Right forelimb (tissue), 1 donor: ENCODE results near the gene KLHL26.

Experiments used
- DNase-seq: peaks from one replicate; pipeline ENCODE4 v3.0.0-alpha.2; 2018

KLHL26 gene

DNA sequence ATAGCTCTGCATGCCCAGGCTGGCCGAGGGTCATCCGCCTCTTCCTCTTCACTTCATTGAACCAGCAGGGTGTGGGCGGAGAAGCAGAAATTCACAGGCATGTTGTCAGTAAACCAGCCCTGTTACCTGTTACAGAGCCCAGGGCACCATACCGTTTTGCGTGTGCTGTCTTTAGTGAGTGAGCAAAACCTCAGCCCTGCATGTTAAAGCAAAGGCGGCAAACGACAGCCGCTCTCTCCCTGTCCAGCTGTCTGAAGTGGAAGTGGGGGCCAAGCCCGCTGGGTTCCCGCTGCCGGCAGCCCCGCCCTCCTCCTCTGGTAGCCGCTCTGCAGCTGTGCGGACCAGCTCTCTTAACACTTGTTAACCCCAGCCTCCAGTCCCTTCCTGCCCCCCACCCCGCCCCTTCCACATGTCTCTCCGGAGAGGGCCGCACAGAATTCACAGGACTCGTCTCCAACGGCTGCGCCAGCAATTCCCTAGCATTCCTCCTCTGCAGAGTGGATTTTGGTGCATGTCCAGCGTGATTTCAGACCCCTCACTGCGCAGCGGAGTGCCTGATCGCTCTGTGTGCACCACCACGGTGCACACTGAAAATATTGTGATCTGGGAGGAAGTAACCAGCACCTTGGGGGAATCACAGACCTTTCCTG lies 12.7 kb downstream of the KLHL26 start:
- DNase-seq: peak; percentile 88

DNA sequence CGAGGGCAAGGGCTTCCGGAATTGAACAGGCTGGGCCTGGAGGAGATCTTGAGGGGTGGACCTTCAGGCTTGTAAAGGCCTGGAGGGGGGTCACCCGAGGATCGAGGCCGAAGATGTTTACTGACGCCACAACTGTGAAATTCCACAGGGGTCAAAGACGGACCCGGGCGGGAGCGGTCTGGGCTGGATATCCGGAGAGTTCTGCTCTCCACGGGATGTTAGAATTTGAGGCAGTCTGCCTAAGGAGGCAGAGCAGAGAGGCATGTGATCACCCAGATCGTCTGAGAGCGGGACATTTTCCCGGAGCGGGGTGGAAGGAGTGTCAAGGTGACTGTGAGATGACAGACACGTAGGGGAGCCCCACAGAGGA lies 13.2 kb downstream of the KLHL26 start:
- DNase-seq: peak; percentile 73

DNA sequence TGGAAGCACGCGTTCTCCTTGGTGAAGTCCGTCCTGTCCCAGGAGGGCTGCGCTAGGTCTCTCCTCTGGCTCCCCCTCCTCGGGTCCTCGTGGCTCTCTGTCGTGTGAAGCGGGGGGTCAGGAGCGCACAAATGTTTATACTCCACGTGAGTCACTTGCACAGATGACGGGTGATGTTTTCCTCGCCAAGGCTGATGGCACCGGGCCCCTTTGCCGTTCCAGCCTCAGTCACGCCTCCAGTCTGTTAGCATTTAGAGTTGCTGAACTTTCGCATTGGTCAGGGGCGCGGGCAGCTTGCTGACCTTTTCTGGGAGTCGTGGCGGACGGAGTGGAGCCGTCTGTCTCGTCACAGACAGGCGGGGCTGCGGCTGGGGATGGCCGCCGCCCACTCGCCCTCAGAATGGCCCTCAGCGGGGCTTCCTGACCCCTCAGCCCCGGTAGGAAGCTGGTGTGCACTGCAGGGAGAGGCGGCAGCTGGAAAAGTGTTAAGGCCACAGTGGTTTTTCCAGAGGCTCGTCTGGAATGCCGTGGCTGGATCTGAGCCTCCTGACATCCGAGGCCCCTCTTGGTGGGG lies 13.7 kb downstream of the KLHL26 start:
- peak; percentile 79 for DNase-seq

DNA sequence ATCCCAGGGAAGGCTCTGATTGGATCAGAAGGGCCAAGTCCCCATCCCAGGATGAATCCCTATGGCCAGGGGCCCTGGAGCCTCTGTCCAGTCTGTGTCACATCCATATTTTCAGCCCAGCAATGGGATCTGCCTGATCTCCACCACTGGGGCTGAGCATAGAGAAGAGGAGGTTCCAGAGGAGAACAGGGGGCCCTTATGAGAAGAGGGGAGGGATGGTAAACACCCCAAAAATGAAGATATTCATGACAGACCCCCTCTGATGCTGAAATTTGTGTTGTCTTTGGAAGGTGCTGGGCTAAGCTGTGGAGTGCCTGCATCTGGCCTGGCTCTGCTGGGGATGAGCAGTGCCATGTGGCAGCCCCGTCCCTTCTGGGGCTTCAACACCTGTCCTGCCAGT lies 14.5 kb downstream of the KLHL26 start:
- no peak for DNase-seq

DNA sequence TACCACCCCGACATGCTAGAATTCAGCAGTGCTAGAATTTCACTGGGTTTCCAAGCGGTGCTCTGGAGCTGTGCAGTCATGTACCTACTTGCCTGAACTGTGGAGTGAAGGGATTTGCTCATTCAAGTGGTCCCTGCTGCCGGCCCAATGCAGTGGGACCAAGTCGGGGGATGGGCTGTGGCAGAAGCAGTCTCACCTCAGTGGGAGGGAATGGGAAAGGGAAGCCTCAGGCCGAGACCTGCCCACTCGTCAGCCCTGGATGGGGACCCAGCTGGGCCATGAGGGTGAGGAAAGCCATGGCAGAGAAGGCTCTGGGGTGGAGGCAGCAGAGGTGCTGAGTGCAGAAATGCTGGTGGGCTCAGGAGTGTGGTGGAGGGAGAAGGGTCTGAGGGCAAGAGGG lies 14.9 kb downstream of the KLHL26 start:
- no peak for DNase-seq

DNA sequence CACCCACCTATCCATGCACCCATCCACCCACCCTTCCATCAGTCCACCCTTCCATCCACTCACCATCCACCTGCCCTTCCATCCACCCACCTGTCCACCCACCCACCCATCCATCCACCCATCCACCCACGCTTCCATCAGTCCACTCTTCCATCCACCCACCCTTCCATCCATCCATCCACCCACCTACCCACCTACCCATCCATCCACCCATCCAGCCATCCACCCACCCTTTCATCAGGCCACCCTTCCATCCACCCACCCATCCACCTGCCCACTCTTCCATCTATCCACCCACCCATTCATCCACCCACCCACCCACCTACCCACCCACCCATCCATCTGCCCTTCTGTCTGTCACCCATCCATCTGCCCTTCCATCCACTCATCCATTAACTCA lies 17.0 kb downstream of the KLHL26 start:
- no peak for DNase-seq

DNA sequence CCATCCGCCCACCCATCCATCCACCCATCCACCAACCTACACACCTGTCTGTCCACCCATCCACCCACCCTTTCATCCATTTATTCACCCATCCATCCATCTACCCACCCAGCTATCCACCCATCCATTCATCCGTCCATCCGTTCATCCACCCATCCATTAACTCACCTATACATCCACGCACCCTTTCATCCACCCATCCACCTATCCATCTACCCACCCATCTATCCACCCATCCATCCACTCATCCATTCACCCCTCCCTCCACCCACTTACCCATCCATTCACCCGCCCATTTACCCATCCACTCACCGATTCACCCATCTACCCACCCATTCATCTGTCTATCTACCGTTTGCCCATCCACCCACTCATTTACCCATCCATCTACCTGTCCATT lies 17.6 kb downstream of the KLHL26 start:
- DNase-seq: no peak

DNA sequence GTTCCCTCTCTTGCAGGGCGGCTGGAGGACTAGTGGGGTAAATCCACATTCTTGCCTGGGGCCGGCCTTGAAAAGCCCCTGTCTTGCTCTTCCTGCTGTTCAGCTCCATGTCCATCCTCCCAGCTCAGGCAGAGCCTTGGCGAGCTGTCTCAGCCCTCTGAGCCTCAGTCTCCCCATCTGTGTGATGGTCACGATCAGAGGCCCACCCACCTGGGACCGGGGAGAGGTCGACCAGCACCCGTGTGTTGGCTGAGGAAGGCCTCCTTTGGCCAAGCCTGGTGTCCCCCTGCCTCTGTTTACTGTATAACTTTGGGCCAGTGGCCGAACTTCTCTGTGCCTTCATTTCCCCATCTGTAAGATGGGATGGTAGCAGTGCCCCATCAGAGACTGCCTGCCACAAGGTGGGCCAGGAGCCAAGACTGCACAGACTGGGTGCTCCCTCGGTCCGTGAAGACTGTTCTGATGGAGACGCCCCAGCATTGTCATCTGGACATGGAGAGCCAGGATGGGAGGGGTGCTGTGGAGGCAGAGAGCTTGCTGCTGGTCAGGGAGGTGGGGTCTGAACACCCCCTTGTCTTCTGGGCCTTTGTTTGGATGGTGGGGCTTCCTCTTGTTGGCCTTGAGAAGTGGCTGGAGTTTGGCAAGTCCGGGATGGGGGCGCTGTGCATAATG lies 18.5 kb downstream of the KLHL26 start:
- DNase-seq: no peak

DNA sequence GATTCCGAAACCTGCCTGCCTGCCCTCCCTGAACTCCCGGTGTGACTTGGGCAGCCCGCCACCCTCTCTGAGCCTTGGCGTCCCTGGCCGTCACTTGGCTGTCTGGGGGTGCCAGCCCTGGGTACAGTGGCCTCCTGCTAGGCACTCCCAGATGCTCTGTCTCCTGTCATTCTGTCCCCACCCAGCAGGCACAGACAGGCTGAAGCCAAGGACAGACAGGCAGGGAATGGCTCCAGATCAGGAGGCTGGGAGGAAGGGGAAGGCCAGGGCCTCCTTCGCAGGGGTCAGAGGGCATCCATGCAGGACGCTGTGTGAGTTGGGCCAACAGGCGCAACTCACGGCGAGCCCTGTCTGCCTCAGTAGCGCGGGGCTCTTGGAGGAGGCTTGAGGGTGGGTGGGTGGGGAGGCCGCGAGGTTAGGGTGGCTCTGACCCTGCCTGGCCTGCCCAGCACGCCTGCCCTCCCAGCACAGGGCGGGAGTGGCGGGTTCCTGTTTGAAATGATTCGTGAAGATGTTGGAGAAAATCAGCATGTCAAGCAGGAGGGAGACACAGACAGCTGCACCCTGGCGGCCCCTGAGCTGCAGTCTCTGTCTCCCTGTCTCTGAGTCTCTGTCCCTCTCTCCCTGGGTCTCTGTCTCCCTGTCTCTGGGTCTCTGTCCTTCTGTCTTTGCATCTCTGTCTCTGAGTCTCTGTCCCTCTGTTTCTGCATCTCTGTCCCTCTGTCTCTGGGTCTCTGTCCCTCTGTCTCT lies 19.7 kb downstream of the KLHL26 start:
- DNase-seq: no peak

DNA sequence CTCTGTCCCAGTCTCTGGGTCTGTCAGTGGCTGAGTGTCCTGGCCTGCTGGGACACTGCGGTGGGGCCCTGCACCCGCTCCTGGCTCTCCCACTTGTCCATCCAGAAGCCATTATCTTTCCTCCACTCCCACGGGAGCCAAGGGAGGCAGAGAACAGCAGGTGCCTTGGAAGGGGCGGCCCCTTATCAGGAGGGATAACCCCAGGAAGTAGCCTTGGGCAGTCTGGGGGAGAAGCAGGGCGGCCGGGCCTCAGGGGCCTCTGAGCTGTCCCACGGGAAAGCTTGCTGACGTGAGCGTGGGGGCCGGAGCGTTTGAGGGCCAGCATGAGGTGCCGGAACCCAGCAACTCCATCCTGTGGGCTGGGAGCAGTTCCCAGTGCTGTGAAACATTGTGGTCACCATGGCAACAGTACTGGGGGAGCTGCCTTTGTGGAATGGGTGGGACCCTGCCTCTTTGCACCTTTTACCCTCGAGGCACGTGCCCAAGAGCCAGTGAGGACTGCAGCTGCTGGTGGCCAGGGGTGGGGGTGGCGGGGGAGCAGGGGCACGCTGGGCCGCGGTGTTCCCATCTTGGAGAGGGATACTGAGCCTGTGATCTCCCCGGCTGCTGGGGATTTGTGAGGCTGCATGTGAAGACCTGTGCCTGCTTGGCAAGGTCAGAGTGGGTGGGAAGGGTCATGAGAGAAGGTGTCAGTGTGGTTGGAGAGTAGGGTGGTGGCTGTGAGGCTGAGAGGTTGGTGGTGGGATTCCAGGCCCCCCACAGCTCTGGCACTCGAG lies 20.9 kb downstream of the KLHL26 start:
- DNase-seq: no peak

DNA sequence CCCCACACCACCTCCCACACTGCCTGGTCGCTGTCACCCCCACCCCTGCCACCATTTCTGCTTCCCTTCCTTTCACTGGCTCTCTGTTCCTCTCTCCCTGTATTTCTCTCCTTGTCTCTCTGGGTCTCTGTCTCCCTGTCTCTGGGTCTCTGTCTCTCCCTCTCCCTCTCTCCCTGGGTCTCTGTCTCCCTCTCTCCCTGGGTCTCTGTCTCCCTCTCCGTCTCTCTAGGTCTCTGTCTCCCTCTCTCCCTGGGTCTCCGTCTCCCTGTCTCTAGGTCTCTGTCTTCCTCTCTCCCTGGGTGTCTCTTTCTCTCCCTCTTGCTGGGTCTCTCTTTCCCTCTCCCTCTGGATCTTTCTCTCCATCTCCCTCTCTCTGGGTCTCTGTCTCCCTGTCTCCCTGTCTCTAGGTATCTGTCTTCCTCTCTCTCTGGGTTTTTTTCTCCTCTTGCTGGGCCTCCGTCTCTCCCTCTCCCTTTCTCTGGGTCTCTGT lies 21.6 kb downstream of the KLHL26 start:
- DNase-seq: no peak

DNA sequence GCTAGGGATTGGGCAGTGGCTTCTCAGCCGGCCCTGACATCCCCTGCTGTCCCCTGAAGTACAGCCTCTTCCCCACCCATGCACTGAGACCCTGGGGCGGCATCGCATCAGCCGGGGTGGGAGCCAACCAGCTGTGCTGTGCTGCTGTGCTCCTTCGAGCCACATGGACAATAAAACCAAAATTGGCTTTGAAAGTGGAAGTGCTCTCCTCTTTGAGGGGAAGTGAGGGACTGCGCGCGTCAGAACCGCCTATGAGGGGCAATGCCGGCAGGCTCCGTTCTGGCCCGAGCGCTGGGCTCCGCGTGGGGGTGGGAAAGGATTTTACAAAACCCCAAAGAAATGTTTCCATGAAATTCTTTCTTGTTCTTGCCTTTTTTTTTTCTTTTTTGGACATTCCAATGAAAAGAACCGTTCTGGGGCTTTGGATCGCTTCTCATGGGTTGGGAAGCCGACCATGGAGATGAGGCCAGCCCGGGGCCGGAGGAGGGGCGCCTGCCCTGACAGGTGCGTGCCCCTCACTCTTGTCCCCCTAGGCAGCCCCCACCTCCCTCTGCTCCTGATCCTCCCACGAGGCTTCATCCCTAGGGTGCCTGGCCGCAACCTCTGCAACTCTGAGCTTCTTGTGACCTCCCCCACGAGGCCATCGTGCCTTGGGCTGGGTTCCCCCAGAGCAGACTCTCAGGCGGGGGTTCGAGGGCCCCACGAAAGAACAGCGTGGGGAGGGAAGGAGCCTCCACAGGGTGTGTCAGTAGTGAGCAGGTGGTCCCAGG lies 22.6 kb downstream of the KLHL26 start:
- peak; percentile 79 for DNase-seq

DNA sequence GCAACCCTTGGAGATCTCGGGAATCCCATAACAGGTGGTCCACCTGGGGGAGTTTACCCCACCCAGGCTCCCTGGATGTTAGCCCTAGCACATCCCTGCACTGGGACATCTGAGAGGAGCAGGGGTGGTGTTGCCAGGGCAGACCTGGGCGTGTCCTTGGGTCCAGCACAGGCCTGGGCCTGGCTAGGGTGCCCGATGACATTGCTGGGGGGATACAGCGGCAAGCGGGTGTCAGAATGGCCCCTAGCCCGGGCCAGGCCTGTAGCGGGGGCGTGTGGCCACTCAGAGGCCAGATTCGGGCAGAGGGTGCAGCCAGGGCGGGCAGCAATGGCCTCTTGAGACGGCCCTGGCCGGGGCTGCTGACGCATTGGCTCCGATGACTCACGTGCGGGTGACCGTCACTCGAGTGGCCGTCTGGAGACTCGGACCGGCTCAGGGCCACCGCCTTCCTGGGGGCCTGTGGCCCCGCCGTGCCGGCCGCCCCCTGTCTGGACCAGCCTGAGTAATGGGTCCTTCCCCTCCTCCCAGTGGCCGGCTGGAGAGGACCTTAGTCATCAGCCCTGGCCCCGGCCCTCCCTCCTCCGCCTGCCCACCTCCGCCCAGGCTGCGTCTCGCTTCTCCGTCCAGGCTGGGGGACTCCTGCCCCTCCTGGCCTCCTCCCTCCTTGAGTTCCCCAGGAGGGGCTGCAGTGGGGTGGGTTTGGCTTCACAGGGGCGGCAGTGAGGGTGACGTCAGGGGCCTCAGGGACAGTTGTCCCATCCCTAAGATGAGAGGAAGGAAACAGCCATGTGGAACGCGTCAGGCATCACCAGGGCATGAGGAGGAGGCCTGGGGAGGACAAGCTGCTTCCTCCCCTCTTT lies 23.5 kb downstream of the KLHL26 start:
- DNase-seq: no peak

DNA sequence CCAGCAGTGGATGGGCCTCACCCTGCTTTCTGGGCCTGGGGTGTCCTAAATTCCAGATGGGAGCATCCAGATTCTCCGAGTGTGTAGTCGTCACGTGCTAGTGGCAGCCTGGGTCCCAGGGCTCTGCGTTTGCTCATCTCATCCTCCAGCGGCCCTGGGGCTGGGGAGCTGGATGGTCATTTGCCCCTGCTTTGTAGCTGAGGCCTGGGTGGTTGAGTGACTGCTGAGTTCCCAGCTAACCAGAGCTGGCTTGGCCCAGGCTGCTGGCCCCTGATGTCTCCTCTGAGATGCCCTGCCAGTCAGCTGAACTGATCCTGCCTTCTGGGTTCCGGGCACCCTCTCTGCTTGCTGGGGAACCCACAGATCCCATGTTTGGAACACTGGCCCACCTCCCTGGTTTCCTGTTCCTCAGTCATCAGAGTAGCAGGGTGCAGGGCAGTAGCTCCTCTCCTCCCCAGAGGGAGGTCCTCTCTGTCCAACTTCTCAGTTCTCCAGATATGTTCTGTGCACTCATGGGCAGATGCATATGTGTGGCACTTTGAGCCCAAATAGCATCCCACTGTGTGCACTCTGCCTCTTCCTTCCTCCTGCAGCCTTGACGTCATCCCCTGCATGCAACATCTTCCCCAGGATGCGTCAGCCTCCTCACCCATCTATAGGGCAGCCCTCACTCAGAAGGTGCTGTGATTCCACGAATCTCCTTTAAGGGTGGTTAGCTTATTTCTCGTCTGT lies 24.3 kb downstream of the KLHL26 start:
- no peak for DNase-seq

DNA sequence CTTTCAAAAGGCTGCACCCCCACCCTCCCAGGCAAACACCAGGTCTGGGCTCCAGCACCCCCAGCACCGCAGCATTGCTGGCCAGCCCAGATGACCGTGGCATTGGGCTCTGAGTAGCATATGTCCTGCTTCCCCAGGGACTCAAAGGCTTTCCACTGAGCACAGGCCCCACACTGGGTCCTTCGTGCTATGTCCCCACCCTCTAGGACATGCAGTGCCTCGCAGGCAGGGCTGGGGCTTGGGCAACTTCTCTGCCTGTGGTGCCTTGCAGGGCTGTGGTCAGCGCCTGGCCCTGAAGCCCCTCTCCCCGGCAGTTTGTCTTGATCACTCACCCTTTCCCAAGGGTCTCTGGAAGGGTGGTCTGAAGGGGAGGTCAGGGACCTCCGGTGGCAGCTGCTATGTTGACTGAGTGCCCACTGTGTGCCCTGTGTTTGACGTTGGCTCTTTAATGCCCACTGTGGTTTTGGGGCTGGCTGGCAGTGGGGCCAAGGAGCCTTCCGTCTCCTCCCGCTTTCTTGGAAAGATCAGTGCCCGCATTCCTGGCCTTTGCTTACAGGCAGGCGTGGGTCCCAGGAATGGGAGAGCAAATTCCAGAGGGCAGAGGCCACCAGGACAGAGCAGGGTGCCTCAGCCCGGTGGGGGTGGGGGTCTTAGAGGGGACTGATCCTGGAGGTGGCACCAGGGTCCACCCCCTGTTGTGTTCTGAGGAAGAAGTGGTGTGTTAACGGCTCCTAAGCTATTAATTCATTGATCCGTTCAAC lies 26.3 kb downstream of the KLHL26 start:
- DNase-seq: no peak

DNA sequence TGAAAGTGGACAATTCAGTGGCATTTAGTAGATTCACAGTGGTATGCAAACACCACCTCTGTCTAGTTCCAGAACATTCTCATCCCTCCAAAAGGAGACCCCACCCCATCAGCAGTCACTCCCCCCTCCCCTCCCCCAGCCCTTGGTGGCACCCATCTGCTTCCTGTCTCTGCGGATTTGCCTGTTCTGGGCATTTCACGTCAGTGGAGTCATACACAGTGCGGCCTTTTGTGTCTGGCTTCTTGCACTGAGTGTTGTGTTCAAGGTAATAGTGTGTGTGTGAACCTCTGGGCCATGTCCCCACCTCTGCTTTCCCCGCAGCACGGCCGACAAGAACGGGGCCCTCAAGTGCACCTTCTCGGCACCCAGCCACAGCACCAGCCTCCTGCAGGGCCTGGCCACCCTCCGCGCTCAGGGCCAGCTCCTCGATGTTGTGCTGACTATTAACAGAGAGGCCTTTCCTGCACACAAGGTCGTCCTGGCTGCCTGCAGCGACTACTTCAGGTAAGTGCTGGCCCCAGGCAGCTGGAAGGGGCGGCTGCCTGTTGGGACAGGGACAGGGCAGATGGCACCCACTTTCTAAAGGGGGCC lies 27.2 kb downstream of the KLHL26 start:
- no peak for DNase-seq

DNA sequence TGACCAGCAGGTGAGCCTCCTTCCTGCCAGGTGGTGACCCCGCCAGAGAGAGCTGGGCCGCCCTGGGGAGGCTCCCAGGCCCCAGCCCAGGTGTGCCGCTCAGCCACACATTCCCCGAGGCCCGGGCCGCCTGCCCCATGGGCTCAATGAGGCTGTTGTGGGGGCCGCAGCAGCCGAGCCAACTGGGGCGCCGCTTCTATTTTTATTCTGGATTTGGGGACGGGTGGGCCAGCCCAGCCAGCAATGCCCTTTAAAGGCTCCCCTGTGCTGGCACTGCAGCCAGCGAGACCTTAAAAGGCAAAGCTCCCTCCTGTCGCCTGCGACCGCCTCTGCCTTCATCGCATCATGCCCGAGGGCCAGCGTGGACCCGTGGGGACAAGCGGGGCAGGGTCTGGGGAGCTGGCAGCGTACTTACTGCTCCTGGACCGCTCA lies 29.0 kb downstream of the KLHL26 start:
- DNase-seq: no peak

DNA sequence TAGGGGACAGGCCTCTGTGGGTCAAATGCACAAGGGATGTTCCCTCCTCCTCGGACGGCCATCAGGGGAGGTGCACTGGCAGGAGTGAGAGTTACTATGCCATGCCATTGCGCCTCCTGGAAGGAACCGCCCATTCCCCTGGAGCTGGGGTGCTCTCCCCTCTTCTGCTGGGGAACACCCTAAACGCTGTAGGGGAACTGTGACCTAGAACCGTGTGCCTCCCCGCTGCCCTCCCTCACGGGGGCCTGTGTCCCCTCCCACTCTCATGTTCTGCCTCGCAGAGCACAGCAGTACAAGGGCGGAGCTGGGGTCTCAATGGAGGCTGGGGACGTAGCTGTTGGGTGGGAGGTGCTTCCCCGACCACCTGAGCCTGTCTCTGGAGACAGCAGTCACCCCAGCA lies 29.5 kb downstream of the KLHL26 start:
- no peak for DNase-seq

DNA sequence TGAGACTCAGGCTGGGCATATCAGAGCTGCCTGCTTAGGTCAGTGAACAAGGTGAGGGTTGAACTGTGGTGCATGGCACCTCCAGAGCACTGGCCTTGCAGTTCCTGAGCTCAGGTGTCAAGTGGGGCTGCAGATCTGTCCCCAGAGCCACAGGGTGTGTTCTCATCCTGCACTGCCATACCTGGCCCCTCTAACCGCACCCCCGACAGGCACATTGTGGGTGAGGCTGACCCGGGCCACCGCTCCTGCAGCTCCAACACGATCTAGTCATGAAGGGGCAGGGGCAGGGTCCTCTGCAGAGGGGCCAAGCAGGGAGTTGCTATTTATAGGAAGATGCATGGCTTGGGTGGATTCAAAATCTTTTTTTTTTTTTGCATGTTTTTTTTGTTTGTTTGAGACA lies 30.0 kb downstream of the KLHL26 start:
- no peak for DNase-seq
